ENCODE measurements around the gene AACS. TPM values are rescaled to one million over a fixed set of nuclear protein-coding genes. Genes with fewer than 3 reads are reported as not detected.

Gene AACS
- total and polyA plus RNA-seq, 2 of the 13 experiments (the other 11 are each of a cell fraction or from before 2014, with no cell fraction given): 23.3 to 28.8 TPM

- no peak for TF ChIP-seq ZNF580 (CRISPR knock-in tag; IDR thresholded peaks at IDR 0.05; ENCODE audit: borderline replicate concordance, low read depth)
- TF ChIP-seq FOXO1 (CRISPR knock-in tag; IDR thresholded peaks at IDR 0.05): no peak
- TF ChIP-seq HNRNPH1 (optimal IDR thresholded peaks at IDR 0.05; ENCODE audit: low read depth, low read length): no peak
- peak; percentile 57 for TF ChIP-seq ELF1 (CRISPR knock-in tag; IDR thresholded peaks at IDR 0.05)
- 0 out of 2 replicates have a peak, but pooled peaks have one; percentile 42 for TF ChIP-seq MTERF4 (CRISPR knock-in tag; IDR thresholded peaks at IDR 0.05)
- TF ChIP-seq KDM5B (CRISPR knock-in tag; IDR thresholded peaks at IDR 0.05; ENCODE audit: borderline replicate concordance): no peak; the same call in 1 of the 2 replicates
- peak; percentile 18; the same call in 1 of the 2 replicates for TF ChIP-seq ZNF281 (CRISPR knock-in tag; IDR thresholded peaks at IDR 0.05; ENCODE audit: borderline replicate concordance)
- TF ChIP-seq RXRA (CRISPR knock-in tag; IDR thresholded peaks at IDR 0.05): peak; percentile 38; the same call in 1 of the 2 replicates
- TF ChIP-seq ZFP82 (CRISPR knock-in tag; IDR thresholded peaks at IDR 0.05; ENCODE audit: borderline replicate concordance): no peak
- no peak for TF ChIP-seq HMGXB4 (CRISPR knock-in tag; IDR thresholded peaks at IDR 0.05; ENCODE audit: borderline replicate concordance in 1 of 2, low read depth in 1 of 2)
- TF ChIP-seq ISL2 (CRISPR knock-in tag; IDR thresholded peaks at IDR 0.05): no peak
- no peak for TF ChIP-seq BATF2 (CRISPR knock-in tag; IDR thresholded peaks at IDR 0.05)
- TF ChIP-seq ZBTB26 (CRISPR knock-in tag; IDR thresholded peaks at IDR 0.05; ENCODE audit: borderline replicate concordance): no peak
- no peak for TF ChIP-seq GATAD1 (CRISPR knock-in tag; IDR thresholded peaks at IDR 0.05)
- TF ChIP-seq LBX2 (CRISPR knock-in tag; IDR thresholded peaks at IDR 0.05; ENCODE audit: borderline replicate concordance): no peak
- no peak for TF ChIP-seq SUZ12 (IDR thresholded peaks at IDR 0.05; ENCODE audit: low read depth, low read length)
- TF ChIP-seq KAT8 (CRISPR knock-in tag; IDR thresholded peaks at IDR 0.05): 0 out of 2 replicates have a peak, but pooled peaks have one; percentile 27
- 0 out of 4 replicates have a peak, but pooled peaks of 1 of the 2 experiments have one; percentile 20 for TF ChIP-seq KLF16 (CRISPR knock-in tag; IDR thresholded peaks at IDR 0.05)
- TF ChIP-seq NFKB2 (CRISPR knock-in tag; IDR thresholded peaks at IDR 0.05; ENCODE audit: borderline replicate concordance): no peak
- no peak for TF ChIP-seq ZNF337 (CRISPR knock-in tag; IDR thresholded peaks at IDR 0.05; ENCODE audit: borderline replicate concordance, low read depth)
Observed at GRCh38 chr12:125092108-125092871, 27.1 kb downstream of the AACS start (continued).
